K562 (cell line): ENCODE results near the gene LPCAT1. TPM values are rescaled to one million over a fixed set of nuclear protein-coding genes. Genes with fewer than 3 reads are reported as not detected.

ENCODE experiments used
- CEBPZ ChIP-seq: fragments of 150-350 bp; IDR thresholded peaks from 2 replicates; pipeline ENCODE4 v1.6.1; 2014; ENCODE audit warnings: low read depth, mild to moderate bottlenecking, low read length, borderline replicate concordance
- ZNF449 ChIP-seq: fragments of 250-450 bp; sonication (Bioruptor Pico); IDR thresholded peaks from 2 replicates; pipeline ENCODE4 v1.8.0; 2022; ENCODE audit warnings: moderate library complexity, mild to moderate bottlenecking, inconsistent platforms
- ZNF592 ChIP-seq: fragments of 450-650 bp; IDR thresholded peaks from 2 replicates; pipeline ENCODE4 v1.6.1; 2017; ENCODE audit warnings: antibody characterized with exemption, mild to moderate bottlenecking
- polyA plus RNA-seq, 8 experiments: library from polyadenylated mRNA; depleted of rRNA in 4 of 8; stranded (reverse) in 5 of 8; unstranded in 3 of 8; fragments of >200 nt; fragmentation: Nextera tagmentation in 2 of 8; fragmentation: Illumina TruSeq in 1 of 8; extraction: Ambion mirVana in 2 of 8; extraction: Trizol in 1 of 8; gene quantifications; 2 replicates each; pipeline versions ENCODE4 v1.2.1 to v1.2.3, GENCODE V29; 2011 to 2014; ENCODE audit warnings: inconsistent platforms in 1 of 8, missing spikeins in 1 of 8
- total RNA-seq, 7 experiments: library from RNA; depleted of rRNA in 6 of 7; stranded (reverse); fragments of >200 nt in 6 of 7; fragmentation: Illumina TruSeq in 2 of 7; extraction: Trizol in 2 of 7; gene quantifications; 2 replicates each; pipeline versions ENCODE4 v1.2.1 to v1.2.3, GENCODE V29; 2011 to 2021; ENCODE audit warnings: low replicate concordance in 1 of 7

The LPCAT1 gene
- total and polyA plus RNA-seq, 9 of the 15 experiments (the other 6 are each of a cell fraction or from before 2014, with no cell fraction given): 0.14 to 18.4 (median 13.9) TPM

- no peak for TF ChIP-seq ZNF592
- no peak for TF ChIP-seq ZNF449 (CRISPR knock-in tag)
- no peak for TF ChIP-seq CEBPZ
These were observed 29.8 kb downstream of the LPCAT1 start (continued) for GRCh38 chr5:1493941-1494340.
